Osteoblast (primary cell): ENCODE measurements around the gene CDH4. TPM values are rescaled to one million over a fixed set of nuclear protein-coding genes. Genes with fewer than 3 reads are reported as not detected.

Experiments used
- DNase-seq: peaks from one replicate; pipeline ENCODE4 v3.0.0; 2011; ENCODE audit warnings: low spot score, mixed read lengths; ENCODE audit not compliant: insufficient read length; ENCODE audit errors: missing footprints
- H2AFZ ChIP-seq: 2 replicates; pipeline ENCODE4 v1.6.0; 2011; ENCODE audit warnings: mild to moderate bottlenecking, low read length
- H3K27ac ChIP-seq: 2 replicates; pipeline ENCODE4 v1.5.1; 2011; ENCODE audit warnings: mild to moderate bottlenecking, low read depth, low read length, moderate library complexity
- H3K27me3 ChIP-seq: 2 replicates; pipeline ENCODE4 v1.6.0; 2012; ENCODE audit warnings: mild to moderate bottlenecking, control low read depth, inconsistent platforms, low read length, moderate library complexity; ENCODE audit not compliant: insufficient read depth
- H3K36me3 ChIP-seq: 2 replicates; pipeline ENCODE4 v1.5.1; 2011; ENCODE audit warnings: mild to moderate bottlenecking, low read length, control low read depth, moderate library complexity; ENCODE audit not compliant: insufficient read depth
- H3K4me1 ChIP-seq: 2 replicates; pipeline ENCODE4 v1.5.1; 2011; ENCODE audit warnings: mild to moderate bottlenecking, low read length, control low read depth, moderate library complexity; ENCODE audit not compliant: insufficient read depth
- H3K4me2 ChIP-seq: 2 replicates; pipeline ENCODE4 v1.6.0; 2011; ENCODE audit warnings: mild to moderate bottlenecking, low read length; ENCODE audit not compliant: insufficient read depth
- H3K4me3 ChIP-seq: fragments of 200-600 bp; sonication (generic); 3 replicates; pipeline ENCODE4 v1.5.1; 2012; ENCODE audit warnings: mild to moderate bottlenecking, low read length, inconsistent platforms; ENCODE audit not compliant: insufficient read depth
- H3K79me2 ChIP-seq: 2 replicates; pipeline ENCODE4 v1.6.0; 2012; ENCODE audit warnings: mild to moderate bottlenecking, low read length, control low read depth, inconsistent platforms; ENCODE audit not compliant: insufficient read depth
- H3K9me3 ChIP-seq: 2 replicates; pipeline ENCODE4 v1.5.1; 2011; ENCODE audit warnings: low read depth, low read length, control low read depth
- H4K20me1 ChIP-seq: 2 replicates; pipeline ENCODE4 v1.6.0; 2012; ENCODE audit warnings: mild to moderate bottlenecking, low read length, control low read depth; ENCODE audit not compliant: insufficient read depth
- CTCF ChIP-seq: IDR thresholded peaks from 2 replicates; pipeline ENCODE4 v1.5.1; 2011; ENCODE audit warnings: mild to moderate bottlenecking, low read depth, low read length, moderate library complexity; ENCODE audit errors: extremely low read depth
- total RNA-seq: library from RNA; depleted of rRNA; stranded (reverse); fragments of >200 nt; gene quantifications from 2 replicates; pipeline ENCODE4 v1.2.3, GENCODE V29; 2012

Gene CDH4
- total RNA-seq, 1 donor: 1.1 TPM

GRCh38 chr20:61353261-61354000, 101.4 kb downstream of the CDH4 start:
- Histone ChIP-seq H3K27me3 (no peaks in the 10 kb centered on the region), H3K79me2 (no peaks in the 10 kb centered on the region), H3K4me2 (no peak overlapping the region), H3K4me3 (no peak overlapping the region), H3K9me3 (no peaks in the 10 kb centered on the region), H3K27ac (no peak overlapping the region), H3K36me3 (no peaks in the 10 kb centered on the region), H4K20me1 (no peaks in the 10 kb centered on the region), H2AFZ (no peak overlapping the region), H3K4me1 (no peaks in the 10 kb centered on the region)
- DNase-seq: peak; percentile 62
- no peak for TF ChIP-seq CTCF

GRCh38 chr20:61354001-61354390, 101.9 kb downstream of the CDH4 start:
- Histone ChIP-seq H4K20me1 (no peaks in the 10 kb centered on the region), H3K27ac (no peak overlapping the region), H3K36me3 (no peaks in the 10 kb centered on the region), H3K27me3 (no peaks in the 10 kb centered on the region), H3K4me1 (no peaks in the 10 kb centered on the region), H3K4me3 (no peak overlapping the region), H3K79me2 (no peaks in the 10 kb centered on the region), H3K4me2 (no peak overlapping the region), H2AFZ (no peak overlapping the region), H3K9me3 (no peaks in the 10 kb centered on the region)
- no peak for DNase-seq
- TF ChIP-seq CTCF: no peak

GRCh38 chr20:61354501-61354900, 102.4 kb downstream of the CDH4 start:
- no peak overlapping the region for H3K27ac ChIP-seq
- H3K4me2 ChIP-seq: no peak overlapping the region
- no peaks in the 10 kb centered on the region for H3K9me3 ChIP-seq
- TF ChIP-seq CTCF: no peak
- no peaks in the 10 kb centered on the region for H4K20me1 ChIP-seq
- H3K4me1 ChIP-seq: no peaks in the 10 kb centered on the region
- no peaks in the 10 kb centered on the region for H3K79me2 ChIP-seq
- no peak overlapping the region for H2AFZ ChIP-seq
- no peaks in the 10 kb centered on the region for H3K36me3 ChIP-seq
- H3K27me3 ChIP-seq: no peaks in the 10 kb centered on the region
- no peak for DNase-seq
- H3K4me3 ChIP-seq: no peak overlapping the region

GRCh38 chr20:61354901-61355495, 102.9 kb downstream of the CDH4 start:
- DNase-seq: no peak
- Histone ChIP-seq H4K20me1 (no peaks in the 10 kb centered on the region), H3K4me1 (no peaks in the 10 kb centered on the region), H3K36me3 (no peaks in the 10 kb centered on the region), H3K9me3 (no peaks in the 10 kb centered on the region), H2AFZ (no peak overlapping the region), H3K4me2 (peak overlapping the region; percentile 4), H3K27me3 (no peaks in the 10 kb centered on the region), H3K27ac (no peak overlapping the region), H3K4me3 (peak overlapping the region; percentile 22), H3K79me2 (no peaks in the 10 kb centered on the region)
- no peak for TF ChIP-seq CTCF
